DMS114 treated with DMSO at 0.1 percent for 48 hours (cell line): ENCODE results near the gene KLLN.
"Not testable (repeated sequence)": the region's sequence is repeated elsewhere in the genome, so short reads cannot be mapped to it uniquely, and the experiment has no call there.

Source experiments
- DNase-seq: peaks from one replicate; lab custom pipeline; 2025; ENCODE audit not compliant: unreplicated experiment; lab: John Stamatoyannopoulos, UW

Gene KLLN

DNA sequence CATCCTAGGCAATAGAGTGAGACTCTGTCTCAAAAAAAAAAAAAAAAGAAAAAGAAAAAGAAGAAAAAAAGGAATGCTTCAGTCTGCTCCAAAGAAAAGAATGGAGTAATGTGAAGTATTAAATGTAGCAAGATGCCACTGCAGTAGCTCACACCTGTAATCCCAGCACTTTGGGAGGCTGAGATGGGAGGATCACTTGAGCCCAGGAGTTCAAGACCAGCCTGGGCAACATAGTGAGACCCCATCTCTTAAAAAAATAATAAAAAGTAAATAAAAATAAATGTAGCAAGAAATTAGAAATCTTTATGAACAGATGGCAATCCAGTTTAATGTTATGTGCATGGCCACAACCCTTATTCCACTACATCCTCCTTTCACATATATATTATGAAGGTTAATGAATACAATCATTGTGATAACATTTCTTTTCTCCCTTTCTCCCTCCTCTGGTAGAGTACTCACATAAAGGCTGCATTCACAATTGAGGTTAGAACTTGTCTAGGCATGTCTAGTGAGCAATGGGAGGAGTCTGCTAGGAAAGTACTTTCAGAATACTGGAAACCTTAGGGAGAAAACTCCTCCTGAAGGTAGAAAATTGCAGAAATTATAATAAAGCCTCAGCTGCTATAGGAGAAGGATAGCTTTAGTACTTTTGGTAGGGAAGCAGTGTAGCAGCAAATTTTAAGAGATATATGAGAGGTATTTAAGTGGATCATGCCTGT is 20.4 kb downstream of the KLLN start:
- DNase-seq: no peak

DNA sequence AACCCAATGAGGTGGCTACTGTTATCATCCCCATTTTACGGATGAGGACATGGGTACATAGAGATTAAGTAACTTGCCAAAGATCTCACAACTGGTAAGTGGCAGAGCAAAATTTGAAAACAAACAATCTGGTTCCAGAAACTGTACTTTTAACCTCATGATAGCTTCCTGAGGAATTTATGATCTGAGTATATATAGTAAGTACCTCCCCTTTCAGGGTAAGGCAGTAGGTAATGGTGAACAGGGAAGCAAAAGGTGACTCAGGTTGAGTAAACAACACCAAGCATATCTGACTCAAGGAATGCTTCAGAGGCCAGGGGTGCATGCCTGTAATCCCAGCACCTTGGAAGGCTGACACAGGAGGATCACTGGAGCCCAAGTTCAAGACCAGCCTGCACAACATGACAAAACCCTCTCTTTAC is 21.1 kb downstream of the KLLN start:
- DNase-seq: no peak

- DNase-seq: no peak
These were observed 22.1 kb downstream of the KLLN start for GRCh38 chr10:87841186-87841585.

DNA sequence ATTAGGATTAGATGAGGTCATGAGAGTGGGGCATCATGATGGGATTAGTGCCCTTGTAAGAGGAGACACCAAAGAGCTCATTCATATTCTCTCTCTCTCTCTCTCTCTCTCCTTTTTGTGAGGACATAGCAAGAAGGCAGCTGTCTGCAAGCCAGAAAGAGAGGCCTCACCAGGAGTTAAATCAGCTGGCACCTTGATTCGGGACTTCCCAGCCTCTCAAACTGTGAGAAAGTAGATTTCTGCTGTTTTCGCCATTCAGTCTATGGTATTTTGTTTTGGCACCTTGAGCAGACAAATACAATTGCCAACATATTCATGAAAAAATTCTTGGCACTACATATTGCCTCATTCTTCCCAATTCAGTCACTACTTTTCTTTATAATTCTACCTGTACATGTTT is 24.7 kb downstream of the KLLN start:
- DNase-seq: no peak

GRCh38 chr10:87837445-87837844 is 25.9 kb downstream of the KLLN start:
- no peak for DNase-seq

GRCh38 chr10:87836098-87836497 is 27.2 kb downstream of the KLLN start:
- DNase-seq: no peak

DNA sequence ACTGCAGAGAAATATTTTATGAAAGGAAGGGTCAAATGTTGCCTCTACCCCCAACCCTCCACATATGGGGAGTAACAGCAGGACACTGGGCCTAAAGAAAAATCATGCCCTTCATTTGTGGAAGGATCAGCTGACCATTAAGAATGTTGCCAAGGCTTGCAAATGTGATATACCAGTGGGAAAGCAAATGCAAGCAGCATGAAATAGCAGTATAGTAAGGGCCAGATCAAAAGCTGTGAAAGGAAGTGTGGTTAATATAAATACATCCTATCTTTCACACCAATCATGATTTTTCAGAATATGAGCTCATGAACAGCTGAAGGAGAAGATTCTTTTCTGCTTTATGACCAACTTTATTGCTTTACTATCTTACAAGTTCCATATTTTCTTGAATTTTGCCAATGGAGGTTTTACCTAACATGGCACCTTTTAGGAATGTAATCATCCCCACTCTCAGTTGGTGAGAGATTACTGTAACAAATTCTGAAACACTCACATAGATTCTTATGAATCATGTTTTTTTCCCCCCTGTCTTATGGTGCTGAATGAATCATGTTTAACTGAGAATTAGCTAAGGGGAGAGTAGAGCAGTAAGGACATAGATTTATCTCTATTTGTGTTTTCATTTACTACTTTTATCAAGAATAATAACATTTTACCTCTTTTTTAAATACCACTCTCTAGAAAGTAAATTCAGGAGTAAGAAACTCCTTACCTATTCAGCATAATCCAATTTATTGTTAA is 33.2 kb downstream of the KLLN start:
- DNase-seq: no peak

DNA sequence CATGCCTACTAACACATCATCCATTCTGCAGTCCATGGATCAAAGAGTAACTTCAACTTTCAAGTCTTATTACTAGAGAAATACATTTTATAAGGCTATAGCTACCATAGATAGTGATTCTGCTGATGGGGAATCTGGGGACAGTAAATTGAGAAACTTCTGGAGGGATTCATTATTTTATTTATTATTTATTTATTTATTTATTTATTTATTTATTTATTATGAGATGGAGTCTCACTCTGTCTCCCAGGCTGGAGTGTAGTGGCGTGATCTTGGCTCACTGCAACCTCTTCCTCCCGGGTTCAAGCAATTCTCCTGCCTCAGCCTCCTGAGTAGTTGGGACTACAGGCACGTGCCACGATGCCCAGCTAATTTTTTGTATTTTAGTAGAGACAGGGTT is 34.3 kb downstream of the KLLN start:
- not testable (repeated sequence) for DNase-seq

GRCh38 chr10:87827681-87828080 is 35.7 kb downstream of the KLLN start:
- no peak for DNase-seq

GRCh38 chr10:87826653-87827052 is 36.7 kb downstream of the KLLN start:
- DNase-seq: no peak

DNA sequence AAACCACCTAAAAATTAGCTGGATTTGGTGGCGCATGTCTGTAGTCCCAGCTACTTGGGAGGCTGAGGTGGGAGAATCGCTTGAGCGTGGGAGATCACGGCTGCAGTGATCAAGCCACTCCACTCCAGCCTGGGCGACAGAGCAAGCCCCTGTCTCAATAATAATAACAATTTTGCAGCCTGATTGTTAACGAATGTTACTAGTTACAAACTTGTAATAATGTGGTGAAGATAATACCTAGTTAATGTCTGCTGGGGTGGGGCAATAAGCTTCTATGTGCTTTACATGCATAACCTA is 44.1 kb downstream of the KLLN start:
- no peak for DNase-seq

DNA sequence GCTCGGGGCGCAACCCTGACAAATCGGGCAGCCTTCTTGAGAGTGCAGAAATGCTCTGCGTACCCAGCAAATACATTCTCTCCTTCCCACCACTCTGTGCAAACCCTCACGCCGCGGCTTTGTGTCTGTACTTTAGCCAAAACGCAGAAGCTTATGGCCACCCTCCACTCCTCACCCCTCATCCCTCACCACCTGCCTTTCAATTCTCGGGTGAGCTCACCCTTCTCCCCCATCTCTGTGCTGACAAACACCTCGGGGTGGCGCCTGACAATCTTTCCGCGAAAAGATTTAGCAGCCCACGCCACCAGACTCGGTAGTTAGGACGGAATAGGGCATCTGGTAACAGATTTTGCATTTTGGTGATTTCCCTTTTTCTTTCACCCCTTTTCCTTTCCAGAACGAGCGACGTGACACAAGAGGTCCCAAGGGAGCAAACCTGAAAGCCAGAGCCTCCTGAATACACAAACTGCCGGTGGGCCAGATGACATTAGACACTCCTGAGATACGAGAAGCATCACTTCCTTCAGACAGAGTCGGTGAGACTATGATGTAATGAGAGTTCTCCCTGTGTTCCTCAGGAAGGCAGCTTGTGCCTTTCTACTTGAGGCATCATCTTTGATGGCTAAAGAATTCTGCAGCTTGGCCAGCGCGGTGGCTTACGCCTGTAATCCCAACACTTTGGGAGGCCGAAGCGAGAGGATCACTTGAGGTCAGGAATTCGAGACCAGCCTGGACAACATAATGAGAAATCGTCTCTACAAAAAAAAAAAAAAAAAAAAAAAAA is 44.6 kb downstream of the KLLN start:
- no peak for DNase-seq

DNA sequence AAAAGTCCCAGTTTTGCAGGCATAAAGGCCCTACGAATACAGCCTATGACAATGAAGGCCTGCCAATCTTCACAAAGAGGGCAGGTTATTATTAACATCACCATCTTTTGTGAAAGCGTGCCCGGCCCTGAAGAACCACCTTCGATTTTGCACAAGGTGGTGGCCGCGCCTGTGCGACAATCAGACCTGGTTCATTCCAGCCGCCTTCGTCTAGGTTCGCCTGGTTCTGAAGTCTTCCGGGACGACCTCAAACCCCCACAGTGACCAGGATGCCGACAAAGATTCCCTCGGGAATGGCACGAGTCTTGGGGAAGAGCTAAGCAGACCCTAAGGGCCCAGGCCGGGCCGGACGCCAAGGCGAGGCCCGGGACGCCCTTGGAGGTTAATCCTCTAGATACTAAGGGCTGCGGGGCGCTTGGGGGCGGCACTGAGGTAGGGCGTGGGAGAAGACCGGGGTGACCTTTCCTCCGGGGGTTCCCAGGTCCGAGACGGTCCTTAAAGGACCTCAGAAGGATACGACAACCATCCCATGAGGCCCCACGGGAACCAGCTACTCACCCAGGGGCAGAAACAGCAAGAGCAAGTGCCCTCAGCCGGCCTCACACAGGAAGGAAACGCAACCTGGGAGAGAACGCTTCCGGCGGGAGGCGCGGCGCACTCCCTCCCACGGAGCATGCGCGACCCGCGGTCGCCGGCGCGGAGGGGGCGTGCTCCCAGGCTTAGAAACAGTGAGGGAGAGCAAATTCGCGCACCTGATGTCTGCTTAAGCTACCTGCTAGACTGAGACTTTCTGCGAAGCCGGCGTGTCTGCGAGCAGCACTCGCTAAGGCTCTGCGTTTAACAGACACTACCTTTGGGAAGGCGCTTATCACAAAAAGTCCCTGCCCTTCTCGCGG is 45.5 kb downstream of the KLLN start, which contains the start of gene ATAD1:
Gene ATAD1, minus strand, starts transcription at position 618 of the 896 bp plus-strand sequence. CDS start 3,627 bp downstream, outside the sequence.
- peak; percentile 77 for DNase-seq

GRCh38 chr10:87816898-87817608 is 46.3 kb downstream of the KLLN start:
- peak; percentile 29 for DNase-seq

GRCh38 chr10:87816163-87816897 is 47.0 kb downstream of the KLLN start:
- peak; percentile 11 for DNase-seq
